HG03460 (cell line): ENCODE data around the gene ZNF175.
"Not testable (repeated sequence)": the region's sequence is repeated elsewhere in the genome, so short reads cannot be mapped to it uniquely, and the experiment has no call there.

Source experiments
- ATAC-seq: cut with Tn5 transposase; IDR thresholded peaks from one replicate; pipeline ENCODE4 v1.9.1; 2021; ENCODE audit not compliant: unreplicated experiment

The ZNF175 gene

GRCh38 chr19:51626675-51627074, 55.6 kb downstream of the ZNF175 start:
- ATAC-seq, result no peak

- no peak for ATAC-seq
These were observed 56.5 kb downstream of the ZNF175 start for GRCh38 chr19:51627491-51628138.

GRCh38 chr19:51628153-51628939, 57.3 kb downstream of the ZNF175 start:
- no peak for ATAC-seq

- not testable (repeated sequence) for ATAC-seq
These were observed 59.2 kb downstream of the ZNF175 start, which contains the start of gene SIGLEC5 for GRCh38 chr19:51630315-51630714. SIGLEC5 (minus strand) TSS chr19:51630401; CDS start chr19:51630335, 66 bp downstream.

- ATAC-seq, result no peak
These were observed 61.0 kb downstream of the ZNF175 start for GRCh38 chr19:51632126-51632525.

GRCh38 chr19:51637362-51637978, 66.4 kb downstream of the ZNF175 start:
- no peak for ATAC-seq

- no peak for ATAC-seq
These were observed 68.8 kb downstream of the ZNF175 start for GRCh38 chr19:51639916-51640315.

GRCh38 chr19:51640386-51640785, 69.3 kb downstream of the ZNF175 start:
- no peak for ATAC-seq

- no peak for ATAC-seq
These were observed 70.6 kb downstream of the ZNF175 start for GRCh38 chr19:51641648-51642047.
